GM19043 (cell line): ENCODE results near the gene CENPE.

Source experiments
- ATAC-seq: cut with Tn5 transposase; IDR thresholded peaks from one replicate; pipeline ENCODE4 v1.9.1; 2021; ENCODE audit warnings: low read depth; ENCODE audit not compliant: unreplicated experiment

Gene CENPE

GRCh38 chr4:103079621-103080020, 118.5 kb downstream of the CENPE start:
- ATAC-seq = no peak

GRCh38 chr4:103076747-103077347, 121.3 kb downstream of the CENPE start, which contains the start of gene SLC9B2:
Gene SLC9B2, minus strand, starts transcription at chr4:103076761. Its CDS starts 9,211 bp downstream, at chr4:103067550.
- ATAC-seq = peak; percentile 35

- ATAC-seq = peak; percentile 36
Observed at GRCh38 chr4:103075894-103076746, 122.0 kb downstream of the CENPE start.

GRCh38 chr4:103075435-103075893, 122.7 kb downstream of the CENPE start:
- ATAC-seq = peak; percentile 1

GRCh38 chr4:103074744-103075434, 123.3 kb downstream of the CENPE start:
- ATAC-seq = peak; percentile 37

GRCh38 chr4:103073792-103074438, 124.2 kb downstream of the CENPE start:
- no peak for ATAC-seq

GRCh38 chr4:103067841-103068547, 130.1 kb downstream of the CENPE start:
- ATAC-seq = no peak

GRCh38 chr4:103060453-103061148, 137.5 kb downstream of the CENPE start:
- ATAC-seq = no peak
